Activated CD4-positive, CD25-positive, alpha-beta regulatory T cell treated with anti-CD3 and anti-CD28 coated beads, Interleukin-2, amount 50 U/mL, for 16 hours (primary cell): ENCODE data around the gene SOX8.

Experiments used
- DNase-seq: peaks from one replicate; pipeline ENCODE4 v3.0.0-alpha.2; 2020; ENCODE audit warnings: low read depth, low spot score

The SOX8 gene

DNA sequence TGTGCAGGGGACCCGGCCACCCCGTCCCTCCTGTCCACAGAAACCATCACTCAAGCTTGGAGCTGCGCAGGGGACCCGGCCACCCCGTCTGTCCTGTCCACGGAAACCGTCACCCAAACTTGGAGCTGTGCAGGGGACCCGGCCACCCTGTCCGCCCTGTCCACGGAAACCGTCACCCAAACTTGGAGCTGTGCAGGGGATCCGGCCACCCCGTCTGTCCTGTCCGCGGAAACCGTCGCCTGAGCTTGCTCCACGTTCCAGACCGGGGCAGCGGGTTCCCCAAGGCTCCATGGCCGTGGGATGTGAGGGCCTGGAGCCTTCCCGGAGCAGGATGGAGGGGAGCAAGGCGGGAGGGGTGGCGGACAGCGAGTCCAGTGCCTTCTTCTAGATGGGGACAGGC is 25.2 kb downstream of the SOX8 start:
- DNase-seq: no peak

DNA sequence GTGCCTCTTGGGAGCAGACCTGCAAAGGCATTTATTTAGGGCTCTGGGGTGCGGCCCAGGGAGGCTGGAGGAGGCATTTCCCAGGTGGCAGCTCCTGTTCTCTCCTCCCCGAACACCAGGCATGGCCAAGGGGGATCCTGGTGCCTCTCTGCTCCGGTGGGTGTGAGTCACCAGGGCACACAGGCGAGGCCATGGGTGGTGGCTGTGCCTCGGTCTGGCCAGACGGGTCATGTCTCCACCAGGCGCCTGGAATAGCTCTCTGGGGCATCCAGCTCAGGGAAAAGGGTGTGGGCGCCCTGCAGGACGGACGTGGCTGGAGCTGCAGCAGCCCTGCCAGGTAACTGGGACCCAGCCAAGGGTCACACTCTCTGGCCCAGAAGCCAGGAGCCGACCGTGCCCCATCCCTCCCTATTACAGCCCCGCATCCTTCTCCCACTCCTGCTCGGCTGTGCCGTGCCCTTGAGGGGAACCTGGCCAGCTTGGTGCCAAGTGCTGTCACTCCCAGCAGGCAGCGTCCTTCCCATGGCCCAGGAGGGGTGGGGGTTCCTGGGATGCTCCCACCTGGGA is 25.8 kb downstream of the SOX8 start:
- no peak for DNase-seq

DNA sequence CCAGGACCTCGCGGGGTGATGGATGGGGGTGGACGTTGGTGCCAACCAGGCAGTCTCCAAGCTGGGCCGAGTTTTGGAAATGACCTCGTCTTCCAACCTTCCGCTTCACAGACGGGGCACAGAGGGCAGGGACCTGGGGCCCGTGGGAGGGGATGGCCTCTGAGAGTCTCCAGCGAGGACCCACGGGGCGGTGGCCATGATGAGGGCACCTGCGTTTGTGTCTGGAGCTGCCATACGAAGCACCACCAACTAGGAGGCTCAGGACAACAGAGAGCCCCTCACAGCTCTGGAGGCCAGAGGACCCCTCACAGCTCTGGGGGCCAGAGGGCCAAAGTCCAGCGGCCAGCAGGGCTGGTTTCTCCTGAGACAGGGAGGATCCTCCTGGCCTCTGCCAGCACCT is 26.5 kb downstream of the SOX8 start:
- no peak for DNase-seq

DNA sequence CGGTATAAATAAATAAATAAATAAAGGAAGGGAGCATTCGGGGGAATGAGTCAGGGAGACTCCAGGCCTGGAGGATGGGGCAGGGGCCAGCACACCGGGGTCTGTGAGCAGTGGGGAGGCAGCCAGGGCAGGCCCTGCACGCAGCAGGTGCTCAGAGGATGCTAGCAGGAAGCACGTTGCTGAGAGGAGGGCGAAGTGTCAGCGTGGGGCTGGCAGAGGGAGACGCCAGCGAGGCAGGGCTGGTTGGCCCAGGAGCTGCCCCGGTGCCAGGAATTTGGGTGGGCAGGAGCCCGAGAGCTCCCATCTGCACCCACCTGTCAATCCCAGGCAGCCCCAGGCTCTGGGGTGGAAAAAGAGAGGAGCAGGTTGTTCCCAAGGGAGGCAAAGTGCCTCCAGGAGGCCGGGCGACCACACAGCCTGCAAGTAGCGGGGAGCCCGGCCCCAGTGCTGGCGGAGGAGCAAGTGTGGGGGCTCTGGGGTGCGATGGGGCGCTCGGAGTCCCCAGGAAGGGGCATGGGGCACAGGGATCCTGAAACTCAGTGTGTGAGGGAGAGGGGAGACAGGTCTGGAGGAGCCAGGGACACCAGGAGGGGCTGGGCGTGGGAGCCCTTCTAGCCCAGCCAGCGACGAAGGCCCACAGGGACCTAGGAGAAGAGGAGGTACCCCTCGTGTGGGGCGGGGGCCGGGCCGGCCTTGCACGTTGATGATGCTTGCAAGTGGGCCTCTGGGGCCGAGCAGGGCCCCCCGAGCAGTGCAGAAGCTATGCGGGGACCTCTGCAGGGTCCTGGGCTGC is 28.0 kb downstream of the SOX8 start:
- no peak for DNase-seq

DNA sequence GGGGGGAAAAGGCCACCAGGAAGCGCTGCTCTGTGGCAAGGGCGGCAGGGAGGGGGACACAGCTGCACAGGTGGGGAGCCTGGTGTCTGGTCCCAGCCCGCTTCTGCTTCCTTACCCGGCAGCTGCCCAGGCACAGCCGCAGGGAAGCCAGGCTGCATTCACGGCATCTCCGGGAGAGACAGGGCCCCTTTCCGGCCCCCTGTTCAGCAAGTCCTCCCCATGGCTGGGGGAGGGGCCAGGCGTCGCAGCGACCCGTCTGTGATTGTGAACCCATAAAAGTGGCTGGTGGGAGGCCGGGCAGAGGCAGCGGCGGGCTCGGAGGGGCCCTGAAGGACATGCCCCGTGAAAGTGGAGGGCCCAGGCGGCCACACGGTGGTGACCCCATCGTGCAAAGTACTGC is 28.7 kb downstream of the SOX8 start:
- no peak for DNase-seq

DNA sequence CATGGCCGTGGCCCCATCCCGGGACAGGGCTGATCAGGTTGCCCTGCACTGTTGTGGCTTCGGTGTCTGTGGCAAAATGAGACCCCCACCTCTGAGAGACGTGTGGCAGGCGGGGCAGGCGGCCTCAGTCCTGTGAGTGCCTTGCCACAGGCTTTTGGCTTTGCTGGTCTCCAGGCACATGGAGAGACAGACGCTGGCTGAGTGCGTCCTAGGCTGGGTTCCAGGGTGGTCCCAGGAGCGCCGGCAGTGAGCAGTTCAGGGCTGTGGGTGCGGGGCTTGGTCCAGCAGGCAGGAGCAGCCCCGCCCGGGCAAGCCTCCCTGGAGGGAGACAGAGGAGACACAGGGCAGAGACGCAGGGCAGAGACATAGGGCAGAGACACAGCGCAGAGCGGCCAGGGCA is 29.2 kb downstream of the SOX8 start:
- DNase-seq: no peak

DNA sequence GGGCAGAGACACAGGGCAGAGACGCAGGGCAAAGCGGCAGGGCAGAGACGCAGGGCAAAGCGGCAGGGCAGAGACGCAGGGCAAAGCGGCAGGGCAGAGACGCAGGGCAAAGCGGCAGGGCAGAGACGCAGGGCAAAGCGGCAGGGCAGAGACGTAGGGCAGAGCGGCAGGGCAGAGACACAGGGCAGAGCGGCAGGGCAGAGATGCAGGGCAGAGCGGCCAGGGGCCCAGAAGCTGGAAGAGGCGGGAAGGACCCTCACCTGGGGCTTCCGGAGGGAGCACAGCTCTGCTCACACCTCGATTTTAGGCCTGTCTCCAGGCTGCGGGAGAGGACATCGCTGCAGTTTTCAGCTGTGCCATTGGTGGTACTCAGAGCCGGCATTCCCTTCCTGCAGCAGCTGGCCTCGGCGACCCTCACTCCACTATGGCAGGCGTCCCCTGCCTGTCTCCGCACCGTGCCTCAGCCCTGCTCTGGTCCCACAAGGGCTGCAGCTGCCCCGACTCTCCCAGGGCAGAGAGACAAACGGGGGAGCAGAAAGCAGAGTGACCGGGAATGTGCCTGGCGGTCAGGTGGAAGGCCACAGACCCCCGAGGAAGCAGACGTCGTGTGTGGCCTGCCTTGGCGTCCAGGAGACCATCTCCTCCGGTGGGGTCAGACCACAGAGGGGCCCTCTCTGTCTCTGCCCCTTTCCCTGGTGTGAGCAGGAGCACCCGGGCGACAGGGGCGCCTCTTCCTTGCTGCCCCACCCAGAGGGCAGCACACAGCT is 29.9 kb downstream of the SOX8 start:
- DNase-seq: no peak

DNA sequence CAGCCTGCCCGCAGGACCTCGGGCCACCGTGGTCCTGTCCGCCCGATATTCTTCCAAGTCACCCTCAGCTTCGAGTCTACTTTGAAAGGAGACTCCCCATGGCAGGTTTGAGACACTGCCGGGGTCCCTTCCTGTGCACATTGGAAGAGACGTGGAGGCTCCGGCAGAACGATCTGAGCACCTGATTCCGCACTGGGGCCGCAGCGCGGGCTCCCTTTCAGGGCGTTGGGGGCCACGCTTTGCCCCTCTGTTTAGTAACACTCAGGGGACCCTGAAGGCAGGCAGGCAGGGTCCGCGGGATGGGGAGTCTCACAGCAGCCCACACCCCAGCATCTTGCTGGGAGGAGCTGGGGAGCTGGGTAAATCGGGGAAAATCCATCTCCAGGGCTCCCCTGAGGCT is 30.6 kb downstream of the SOX8 start:
- no peak for DNase-seq

DNA sequence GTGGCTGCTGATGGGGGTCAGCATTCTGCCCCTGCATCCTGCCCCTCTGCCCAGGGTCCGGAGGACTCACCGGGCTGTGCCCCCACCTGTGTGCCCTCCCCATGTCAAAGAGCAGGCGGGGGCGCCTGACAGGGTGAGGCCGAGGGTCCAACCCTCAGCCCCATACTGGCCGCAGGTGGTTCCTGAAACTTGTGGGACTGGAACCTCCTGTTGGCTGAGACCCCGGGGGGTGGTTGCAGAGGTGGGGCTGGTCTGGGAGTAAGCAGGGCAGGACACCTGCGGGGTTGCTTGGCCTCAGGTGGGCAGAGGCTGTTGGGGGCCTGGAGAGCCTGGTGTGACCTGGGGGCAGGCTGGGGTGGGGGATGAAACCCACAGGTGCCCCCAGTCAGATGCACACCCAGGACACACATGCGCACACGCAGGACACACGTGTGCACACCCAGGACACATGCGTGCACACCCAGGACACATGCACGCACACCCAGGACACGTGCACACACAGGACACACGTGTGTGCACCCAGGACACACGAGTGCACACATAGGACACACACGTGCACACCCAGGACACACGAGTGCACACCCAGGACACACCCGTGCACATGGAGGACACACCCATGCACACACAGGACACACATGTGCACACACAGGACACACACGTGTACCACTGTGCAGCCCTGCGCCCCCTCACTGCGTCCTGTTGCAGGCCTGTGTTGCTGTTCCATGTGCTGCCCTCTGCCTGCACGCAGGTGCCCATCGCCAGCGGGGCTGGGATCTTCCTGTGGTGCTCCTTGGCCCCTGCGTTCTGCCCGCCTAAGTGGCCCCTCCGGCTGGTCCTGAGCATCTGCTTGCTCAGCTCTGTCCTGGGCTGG is 31.4 kb downstream of the SOX8 start:
- no peak for DNase-seq

DNA sequence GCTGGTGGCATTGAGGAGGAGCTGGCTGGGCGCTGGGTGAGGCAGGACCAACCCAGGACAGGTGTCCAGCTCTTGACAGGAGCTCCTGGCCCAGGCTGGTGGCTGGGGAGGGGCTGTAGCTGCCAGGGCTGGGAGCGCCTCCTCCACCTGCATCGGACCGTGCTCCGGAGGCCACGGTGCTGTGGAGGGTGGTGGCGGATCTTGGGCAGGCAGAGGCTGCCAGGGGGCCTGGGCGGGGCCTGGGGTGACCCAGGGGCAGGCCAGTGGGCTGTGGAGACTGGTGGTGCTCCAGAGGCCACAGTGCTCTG is 32.0 kb downstream of the SOX8 start:
- no peak for DNase-seq

DNA sequence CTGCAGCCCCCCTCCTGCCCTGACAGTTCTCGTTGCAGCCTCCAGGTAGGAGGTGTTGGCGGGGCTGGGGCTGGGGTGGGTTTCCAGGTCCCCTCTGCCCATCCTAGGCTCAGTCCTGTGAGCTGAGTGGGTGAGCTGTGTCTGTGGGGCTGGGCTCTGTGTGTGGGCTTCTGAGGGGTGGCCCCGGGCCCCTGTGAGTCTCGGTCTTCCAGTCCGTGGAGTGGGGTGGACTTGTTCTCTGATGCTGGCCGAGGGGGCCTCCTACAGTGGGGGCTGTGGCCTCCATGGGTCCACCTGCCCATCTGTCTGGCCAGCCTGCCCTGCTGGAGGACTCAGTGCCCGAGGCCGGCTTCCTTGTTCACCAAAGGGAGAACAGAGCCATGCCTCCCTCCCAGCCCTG is 32.7 kb downstream of the SOX8 start:
- DNase-seq: no peak

DNA sequence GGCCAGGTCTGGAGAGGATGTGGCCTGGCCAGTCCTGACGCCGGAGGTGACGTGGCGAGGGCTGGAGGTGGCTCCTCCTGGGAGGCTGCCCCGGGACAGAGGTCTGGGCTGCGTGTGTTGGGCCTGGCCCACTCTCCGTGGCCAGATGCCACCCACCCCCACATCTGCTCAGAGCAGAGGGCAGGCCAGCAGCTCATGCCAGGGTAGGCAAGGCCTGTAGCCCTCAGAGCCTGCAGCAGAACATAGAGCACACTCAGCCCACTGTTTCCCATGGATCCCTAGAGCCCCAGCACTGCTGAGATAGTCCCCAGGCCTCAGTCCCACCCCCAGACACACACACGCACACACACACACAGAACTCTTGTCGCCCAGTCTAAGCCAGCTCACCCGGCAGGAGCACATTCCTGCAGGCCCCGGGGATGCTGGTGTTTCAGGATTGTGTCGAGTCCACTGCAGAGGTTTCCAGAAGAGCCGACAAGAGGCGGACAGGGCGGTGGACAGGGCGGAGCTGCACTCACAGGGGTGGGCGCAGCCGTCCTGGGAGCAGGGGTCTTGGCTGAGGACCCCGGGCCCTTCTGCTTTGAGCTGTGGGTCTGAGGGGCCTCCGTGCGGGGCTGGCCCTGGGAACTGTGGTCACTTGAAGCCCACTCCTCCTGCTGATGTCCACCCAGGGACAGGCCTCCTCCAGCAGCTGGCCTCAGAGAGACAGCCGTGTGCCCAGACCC is 33.4 kb downstream of the SOX8 start:
- no peak for DNase-seq

DNA sequence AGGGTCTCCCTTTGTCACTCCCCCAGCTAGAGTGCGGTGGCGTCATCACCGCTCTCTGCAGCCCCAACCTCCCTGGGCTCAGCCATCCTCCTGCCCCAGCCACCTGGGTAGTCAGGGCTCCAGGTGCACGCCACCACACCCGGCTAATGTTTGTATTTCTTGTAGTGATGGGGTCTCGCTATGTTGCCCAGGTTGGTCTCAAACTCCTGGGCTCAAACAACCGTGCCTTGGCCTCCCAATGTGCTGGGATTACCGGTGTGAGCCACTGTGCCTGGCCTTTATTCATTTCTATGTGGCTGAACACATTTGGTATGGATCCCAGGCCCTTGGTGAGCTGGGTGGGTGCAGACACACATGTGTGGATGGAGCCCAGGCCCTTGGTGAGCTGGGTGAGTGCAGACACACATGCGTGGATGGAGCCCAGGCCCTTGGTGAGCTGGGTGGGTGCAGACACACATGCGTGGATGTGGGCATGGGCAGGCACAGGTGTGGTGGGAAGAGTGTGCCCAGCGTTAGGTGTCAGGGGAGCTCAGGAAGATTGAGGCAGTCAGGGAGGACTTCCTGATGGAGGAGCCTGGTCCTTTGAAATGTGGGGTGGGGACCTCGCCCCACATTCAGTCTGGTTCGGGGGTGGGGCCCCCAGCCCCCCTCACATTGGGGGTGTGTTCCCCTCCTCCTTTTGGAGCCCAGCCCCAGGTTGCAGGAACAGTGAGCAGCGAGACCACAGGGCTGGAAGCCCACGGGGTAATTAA is 37.1 kb downstream of the SOX8 start:
- DNase-seq: no peak

DNA sequence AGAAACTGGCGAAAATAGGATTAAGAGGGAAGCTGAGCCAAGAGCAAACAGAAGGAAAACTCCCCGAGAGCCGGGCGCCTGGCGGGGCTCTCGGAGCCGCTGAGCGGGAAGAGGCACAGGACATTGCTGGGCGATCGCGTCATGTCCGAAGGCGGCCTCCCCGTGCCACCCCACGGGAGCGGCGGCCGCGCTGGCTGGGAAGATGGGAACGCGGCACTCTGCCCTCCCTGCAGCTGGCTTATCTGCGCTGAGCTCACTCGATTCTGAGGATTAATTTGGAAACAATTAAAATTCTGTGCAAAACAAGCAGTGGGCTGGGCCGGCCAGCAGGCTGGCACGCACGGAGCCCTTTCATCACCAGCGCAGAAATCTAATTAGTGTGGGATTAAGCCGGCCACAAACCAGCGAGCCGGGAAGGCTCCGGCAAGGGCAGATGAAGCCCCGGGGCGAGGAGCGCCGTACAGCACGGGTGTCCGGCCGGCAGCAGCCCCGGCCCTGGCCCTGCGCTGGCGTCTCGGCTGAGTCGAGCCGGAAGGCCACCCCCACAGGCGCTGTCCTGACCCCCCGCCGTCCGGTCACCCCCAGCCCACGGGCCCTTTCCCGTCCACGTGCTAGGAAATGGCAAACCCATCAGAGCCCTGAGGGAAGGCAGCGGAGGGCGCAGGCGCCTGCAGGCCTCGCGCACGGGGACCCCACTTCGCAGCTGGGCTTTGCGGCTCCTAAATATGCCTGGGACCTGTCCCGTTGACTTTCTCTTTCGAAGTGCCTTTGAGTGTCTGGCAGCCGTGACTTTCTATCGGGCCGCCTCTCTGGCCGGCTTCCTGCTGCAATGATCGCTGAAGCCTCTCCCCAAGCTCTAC is 37.9 kb downstream of the SOX8 start:
- DNase-seq: no peak

DNA sequence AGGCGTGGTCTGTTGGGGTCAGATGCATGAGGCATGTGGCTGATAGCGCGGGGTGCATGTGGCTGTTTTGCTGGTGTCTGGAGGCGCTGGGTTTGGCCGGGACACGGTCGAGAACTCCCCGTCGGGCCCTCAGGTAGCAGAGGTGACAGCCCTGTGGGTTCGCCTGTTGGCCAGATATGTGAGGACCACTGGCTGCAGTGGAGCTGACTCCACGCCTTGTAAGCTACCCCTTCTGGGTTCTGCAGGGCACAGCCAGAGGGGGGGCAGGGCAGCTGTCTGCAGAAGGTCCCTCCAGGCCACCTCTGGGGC is 38.5 kb downstream of the SOX8 start:
- no peak for DNase-seq

DNA sequence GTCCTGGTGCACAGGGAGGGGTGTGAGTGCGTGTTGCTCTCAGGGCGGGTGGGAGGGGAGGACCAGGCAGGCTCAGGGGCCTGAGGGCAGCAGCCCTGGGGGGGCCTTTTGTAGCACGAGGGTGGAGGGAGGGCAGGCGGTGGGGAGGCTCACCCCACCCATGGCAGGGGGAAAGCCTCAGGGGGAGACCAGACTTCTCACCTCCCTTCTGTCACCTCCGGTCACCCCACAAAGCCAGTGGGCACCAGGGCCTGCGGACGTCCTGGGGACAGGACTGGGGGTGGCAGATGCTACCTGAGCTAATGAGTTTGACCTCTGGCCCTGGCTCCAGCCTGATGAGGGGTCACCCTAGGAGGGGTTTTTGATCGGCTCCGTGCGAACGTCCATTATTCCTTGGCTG is 39.0 kb downstream of the SOX8 start:
- DNase-seq: no peak

DNA sequence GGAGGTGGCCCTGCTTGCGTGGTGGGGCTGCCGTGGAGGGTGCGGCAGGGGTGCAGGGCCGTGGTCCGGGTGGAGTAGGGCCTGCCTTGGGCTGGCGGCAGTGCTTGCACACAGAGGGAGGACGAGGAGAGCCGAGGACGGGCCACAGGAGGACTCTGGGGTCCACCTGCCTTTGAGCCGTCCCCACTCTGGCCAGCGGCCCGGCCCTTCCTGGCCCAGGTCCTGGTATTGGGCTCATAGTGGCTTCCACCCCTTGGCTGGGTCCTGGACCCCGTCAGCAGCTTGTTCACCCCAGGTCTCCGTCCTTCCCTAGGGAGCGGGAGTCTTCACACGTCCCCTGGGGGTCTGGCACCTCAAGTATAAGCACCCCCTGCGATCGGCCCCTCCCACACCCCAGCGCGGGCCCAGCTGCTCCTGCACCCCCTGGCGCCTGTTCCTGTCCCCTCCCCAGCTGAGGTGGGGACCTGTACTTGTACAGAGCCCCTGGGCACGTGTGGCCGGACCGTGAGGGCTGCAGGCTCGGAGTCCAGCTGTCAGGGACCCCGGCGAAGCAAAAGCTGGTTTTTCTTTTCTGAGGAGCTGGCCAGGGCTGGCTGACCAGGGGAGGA is 40.1 kb downstream of the SOX8 start:
- DNase-seq: no peak

DNA sequence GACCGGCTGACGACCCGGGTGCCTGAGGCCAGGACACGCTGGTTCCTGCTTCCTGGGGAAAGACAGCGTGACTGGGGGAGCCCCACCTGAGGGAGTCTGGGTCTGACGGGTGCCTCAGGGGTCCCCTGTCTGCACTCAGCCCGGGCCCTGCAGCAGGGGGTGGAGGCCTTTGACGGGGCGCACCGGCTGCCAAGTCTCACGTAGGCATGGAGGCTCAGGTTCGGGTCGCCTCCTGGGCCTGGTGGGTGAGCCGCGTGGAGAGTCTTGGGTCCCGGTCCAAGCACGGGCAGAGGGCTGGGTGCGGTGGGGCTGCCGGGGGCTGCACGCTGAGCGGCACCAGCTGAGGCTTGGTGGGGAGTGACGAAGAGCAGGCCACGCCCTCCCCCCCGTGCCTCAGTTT is 40.9 kb downstream of the SOX8 start:
- DNase-seq: no peak

DNA sequence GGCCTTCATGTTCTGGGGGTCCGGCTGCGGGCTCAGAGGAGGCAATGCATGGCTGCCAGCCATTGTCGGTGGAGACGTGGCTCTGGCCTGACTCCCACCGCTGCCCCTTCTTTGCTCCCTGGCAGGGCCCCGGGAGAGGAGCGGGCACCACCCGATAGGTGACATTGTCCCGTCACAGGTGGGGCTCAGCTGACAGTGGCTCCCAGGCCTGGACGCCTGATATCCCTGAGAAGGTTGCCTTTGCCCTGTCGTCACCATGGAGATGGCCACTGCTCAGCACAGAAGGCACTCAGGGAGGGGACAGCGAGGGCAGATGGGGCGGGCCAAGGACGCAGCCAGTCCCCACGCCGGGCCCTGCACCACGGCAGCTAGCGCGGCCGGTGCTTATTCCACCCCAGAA is 42.6 kb downstream of the SOX8 start:
- DNase-seq: no peak
